IMR-90 (cell line): ENCODE data around the gene JPH4. TPM values are rescaled to one million over a fixed set of nuclear protein-coding genes. Genes with fewer than 3 reads are reported as not detected.

Source experiments
- ATAC-seq: fragments of 200-7000 bp; cut with Tn5 transposase; 2 replicates; pipeline ENCODE4 v1.9.1; 2020; ENCODE audit warnings: low read depth, mild to moderate bottlenecking, moderate library complexity
- BruUV-seq: library from RNA; stranded (reverse); fragments of 400-500 nt; replicated peaks from 2 replicates; lab custom pipeline; 2021; lab: Mats Ljungman, UMichigan
- CTCF ChIA-PET: fragments of 300-600 bp; formaldehyde crosslinking; extraction: SDS; loops from one replicate; lab custom pipeline; 2021; ENCODE audit warnings: antibody characterized with exemption; lab: Yijun Ruan, JAX
- POLR2A ChIA-PET: fragments of 300-600 bp; sonication (Branson Sonifier 250); formaldehyde crosslinking; loops from one replicate; lab custom pipeline; 2022; ENCODE audit warnings: antibody characterized with exemption; ENCODE audit not compliant: unreplicated experiment; lab: Charles Lee
- DNase-seq: peaks from one replicate; pipeline ENCODE4 v3.0.0; 2013
- H2AFZ ChIP-seq: replicated peaks from 2 replicates; pipeline ENCODE3; 2013; ENCODE audit warnings: low read length, mild to moderate bottlenecking; ENCODE audit not compliant: poor library complexity
- H2AK5ac ChIP-seq: 2 replicates; pipeline ENCODE4 v1.6.1; 2013; ENCODE audit warnings: low read depth, low read length, inconsistent platforms
- H2AK9ac ChIP-seq: replicated peaks from 2 replicates; pipeline ENCODE3; 2013; ENCODE audit warnings: mild to moderate bottlenecking, low read depth, low read length, moderate library complexity; ENCODE audit not compliant: poor library complexity
- H2BK120ac ChIP-seq: 2 replicates; pipeline ENCODE4 v1.6.1; 2013; ENCODE audit warnings: low read depth, low read length, inconsistent platforms
- H2BK15ac ChIP-seq: 3 replicates; pipeline ENCODE4 v1.6.1; 2013; ENCODE audit warnings: low read depth, low read length, inconsistent platforms
- H2BK20ac ChIP-seq: 2 replicates; pipeline ENCODE4 v1.6.1; 2013; ENCODE audit warnings: low read depth, mild to moderate bottlenecking, inconsistent platforms, low read length, moderate library complexity
- H2BK5ac ChIP-seq: 2 replicates; pipeline ENCODE4 v1.6.1; 2013; ENCODE audit warnings: mild to moderate bottlenecking, low read depth, low read length, inconsistent platforms; ENCODE audit not compliant: poor library complexity, severe bottlenecking
- H3K14ac ChIP-seq: replicated peaks from 2 replicates; pipeline ENCODE4 v1.6.1; 2013; ENCODE audit warnings: low read depth, low read length, inconsistent platforms
- H3K18ac ChIP-seq: 2 replicates; pipeline ENCODE4 v1.6.1; 2013; ENCODE audit warnings: low read depth, low read length, control low read depth
- H3K23ac ChIP-seq: 2 replicates; pipeline ENCODE4 v1.6.1; 2013; ENCODE audit warnings: low read depth, low read length, inconsistent platforms
- H3K27ac ChIP-seq: 2 replicates; pipeline ENCODE4 v1.5.1; 2013; ENCODE audit warnings: mild to moderate bottlenecking, control low read depth, low read length; ENCODE audit not compliant: insufficient read depth
- H3K27me3 ChIP-seq: 2 replicates; pipeline ENCODE4 v1.6.1; 2013; ENCODE audit warnings: low read length; ENCODE audit not compliant: control insufficient read depth, insufficient read depth
- H3K36me3 ChIP-seq: 2 replicates; pipeline ENCODE4 v1.6.1; 2013; ENCODE audit warnings: low read length, mixed read lengths; ENCODE audit not compliant: control insufficient read depth, insufficient read depth
- H3K4ac ChIP-seq: 2 replicates; pipeline ENCODE4 v1.6.1; 2013; ENCODE audit warnings: low read depth, low read length, inconsistent platforms
- H3K4me1 ChIP-seq: 2 replicates; pipeline ENCODE4 v1.6.1; 2013; ENCODE audit warnings: low read length, mixed read lengths; ENCODE audit not compliant: control insufficient read depth, insufficient read depth
- H3K4me2 ChIP-seq: 2 replicates; pipeline ENCODE4 v1.6.1; 2013; ENCODE audit warnings: low read depth, mild to moderate bottlenecking, control low read depth, low read length, moderate library complexity
- H3K4me3 ChIP-seq: 2 replicates; pipeline ENCODE4 v1.5.1; 2013; ENCODE audit warnings: low read depth, mild to moderate bottlenecking, control low read depth, low read length, moderate library complexity; ENCODE audit not compliant: insufficient read depth
- H3K56ac ChIP-seq: 2 replicates; pipeline ENCODE4 v1.6.1; 2013; ENCODE audit warnings: low read length, inconsistent platforms; ENCODE audit not compliant: insufficient read depth; ENCODE audit errors: extremely low read depth
- H3K79me1 ChIP-seq, 2 experiments: 2 replicates each; pipeline ENCODE4 v1.6.1; 2013; ENCODE audit warnings: low read length in 2 of 2, inconsistent platforms in 1 of 2, low read depth in 1 of 2
- H3K9ac ChIP-seq: 2 replicates; pipeline ENCODE4 v1.6.1; 2013; ENCODE audit warnings: low read depth, low read length, control low read depth
- H3K9me1 ChIP-seq: 2 replicates; pipeline ENCODE4 v1.6.1; 2013; ENCODE audit warnings: low read length, inconsistent platforms; ENCODE audit not compliant: insufficient read depth
- H3K9me3 ChIP-seq: 2 replicates; pipeline ENCODE4 v1.6.1; 2013; ENCODE audit warnings: low read length; ENCODE audit not compliant: control insufficient read depth, insufficient read depth
- H4K20me1 ChIP-seq: 2 replicates; pipeline ENCODE4 v1.6.1; 2013; ENCODE audit warnings: low read length, inconsistent platforms; ENCODE audit not compliant: insufficient read depth
- H4K5ac ChIP-seq: 2 replicates; pipeline ENCODE4 v1.6.1; 2013; ENCODE audit warnings: mild to moderate bottlenecking, low read depth, low read length, control low read depth
- H4K8ac ChIP-seq, 2 experiments: 2 replicates each; pipeline ENCODE4 v1.6.1; 2013; ENCODE audit warnings: low read depth in 2 of 2, low read length in 2 of 2, control low read depth in 1 of 2, inconsistent platforms in 1 of 2
- H4K91ac ChIP-seq: 2 replicates; pipeline ENCODE4 v1.6.1; 2013; ENCODE audit warnings: low read depth, low read length, inconsistent platforms; ENCODE audit not compliant: insufficient read depth
- CEBPB ChIP-seq: IDR thresholded peaks from 2 replicates; pipeline ENCODE4 v1.6.1; 2012; ENCODE audit warnings: low read depth, low read length, improper control_type of control experiment
- CHD1 ChIP-seq: IDR thresholded peaks from 2 replicates; pipeline ENCODE4 v1.6.1; 2012; ENCODE audit warnings: low read depth, low read length, improper control_type of control experiment
- MAFK ChIP-seq: IDR thresholded peaks from 2 replicates; pipeline ENCODE4 v1.6.1; 2012; ENCODE audit warnings: low read depth, low read length, improper control_type of control experiment
- MAZ ChIP-seq: IDR thresholded peaks from 2 replicates; pipeline ENCODE4 v1.6.1; 2012; ENCODE audit warnings: low read depth, mild to moderate bottlenecking, low read length, improper control_type of control experiment, moderate library complexity, borderline replicate concordance
- SMC3 ChIP-seq: fragments of 150-350 bp; IDR thresholded peaks from 2 replicates; pipeline ENCODE4 v1.6.1; 2016; ENCODE audit warnings: low read depth, mild to moderate bottlenecking, antibody characterized with exemption, low read length, moderate library complexity
- WGBS, 2 experiments: methylation state at CpG; one replicate each; pipeline versions ENCODE4 v1.1.5 to v1.1.7; 2013; ENCODE audit warnings: missing lambda C conversion rate in 2 of 2; ENCODE audit not compliant: insufficient read length in 1 of 2; ENCODE audit errors: extremely low coverage in 2 of 2; 5-methylcytosine and 5-hydroxymethylcytosine counted together
- dilution Hi-C: fragments of 300-500 bp; cut with HindIII; formaldehyde crosslinking; loops from one replicate; pipeline ENCODE4 v1.14.3; 2018; ENCODE audit warnings: low sequenced_read_pairs; ENCODE audit not compliant: unreplicated experiment
- in situ Hi-C: fragments of 300-500 bp; cut with MboI; formaldehyde crosslinking; loops from 3 replicates; pipeline ENCODE4 v1.14.3; 2019; ENCODE audit warnings: low sequenced_read_pairs, inconsistent platforms, mixed read lengths
- intact Hi-C: fragments of 100-400 bp; cut with micrococcal nuclease; formaldehyde crosslinking; loops from 2 replicates; pipeline ENCODE4 v1.10.0; 2022
- polyA plus RNA-seq, 3 experiments: library from polyadenylated mRNA; depleted of rRNA; stranded (reverse); fragments of >200 nt; gene quantifications; 2 replicates each; pipeline ENCODE4 v1.2.3, GENCODE V29; 2012; ENCODE audit warnings: low replicate concordance in 1 of 3
- total RNA-seq: library from RNA; depleted of rRNA; stranded (reverse); fragments of >200 nt; gene quantifications from 2 replicates; pipeline ENCODE4 v1.2.3, GENCODE V29; 2012
- TF ChIP-seq, protein P1 (sequence below): fragments of 150-350 bp; IDR thresholded peaks from 2 replicates; pipeline ENCODE4 v1.6.1; 2017; ENCODE audit warnings: mild to moderate bottlenecking, antibody characterized with exemption, low read length, low read depth

JPH4 gene
- total and polyA plus RNA-seq, 2 of the 4 experiments (the other 2 are of a cell fraction) = not detected

DNA sequence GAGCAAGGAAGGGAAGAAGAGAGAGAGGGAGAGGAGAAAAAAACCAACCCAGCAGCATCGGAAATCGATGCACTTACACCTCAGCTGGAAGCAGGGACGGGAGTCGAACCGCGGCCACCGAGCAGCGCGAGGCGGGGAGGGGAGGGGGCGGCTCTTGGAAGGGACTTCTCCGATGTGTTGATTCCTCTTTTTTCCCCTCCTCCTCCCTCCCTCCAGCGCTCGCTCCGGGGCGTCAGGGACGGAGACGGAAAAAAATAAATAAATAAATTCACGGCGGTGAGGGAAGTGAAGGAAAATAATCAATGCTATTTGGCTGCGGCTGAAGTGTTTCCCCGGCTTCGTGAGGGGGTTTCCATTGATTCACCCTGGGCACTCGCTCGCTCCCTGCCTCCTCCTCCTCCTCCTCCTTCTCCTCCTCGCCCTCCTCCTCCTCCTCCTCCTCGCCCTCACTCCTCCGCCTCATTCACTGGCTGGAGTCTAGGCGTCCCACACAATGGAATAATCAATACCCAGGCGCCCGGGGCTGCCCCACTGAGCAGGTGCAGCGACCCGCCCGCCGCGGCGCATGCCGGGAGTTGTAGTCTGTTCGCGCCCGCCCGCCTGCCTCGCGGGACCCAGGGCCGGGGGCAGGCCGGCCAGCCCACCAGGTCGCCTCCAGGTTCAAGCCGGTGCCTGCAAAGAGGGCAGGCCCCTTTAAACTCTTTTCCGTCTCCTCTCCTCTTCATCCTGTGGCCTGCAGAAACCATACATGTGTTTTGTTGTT lies 27.1 kb downstream of the JPH4 start, which contains the start of gene ZFHX2:
TSS of gene ZFHX2 (minus strand) at position 500 of the 763 bp plus-strand sequence. CDS start 16,440 bp downstream, outside the sequence.
- Histone ChIP-seq H3K27ac (peak within 1 kb of the TSS; percentile 2; the same call in 1 of the 2 replicates), H3K56ac (no peak within 1 kb of the TSS), H2AK9ac (peak within 1 kb of the TSS; percentile 68), H3K9me3 (no peaks in the 10 kb centered on the region), H3K4me2 (peak within 1 kb of the TSS; percentile 87), H3K14ac (no peak within 1 kb of the TSS), H3K9ac (peak within 1 kb of the TSS; percentile 49), H2BK15ac (no peak within 1 kb of the TSS), H3K4me1 (peaks cover 9% of the 10 kb centered on the region), H3K27me3 (no peaks in the 10 kb centered on the region; the same call in 1 of the 2 replicates), H4K20me1 (no peaks in the 10 kb centered on the region), H3K36me3 (no peaks in the 10 kb centered on the region), H3K9me1 (peaks cover 11% of the 10 kb centered on the region), H3K23ac (0 out of 2 replicates have a peak within 1 kb of the TSS, but pooled peaks have one; percentile 66), H3K4me3 (peak within 1 kb of the TSS; percentile 64), H2BK120ac (no peak within 1 kb of the TSS), H4K5ac (peak within 1 kb of the TSS; percentile 83; the same call in 1 of the 2 replicates), H3K79me1 (peaks cover 3 to 4% of the 10 kb centered on the region in 2 experiments), H2BK20ac (no peak within 1 kb of the TSS), H2AK5ac (no peak within 1 kb of the TSS; the same call in 1 of the 2 replicates), H2BK5ac (no peak within 1 kb of the TSS), H3K18ac (no peak within 1 kb of the TSS), H4K91ac (peak within 1 kb of the TSS; percentile 1; the same call in 1 of the 2 replicates), H4K8ac (peak within 1 kb of the TSS; percentile 88 to 92), H2AFZ (peak within 1 kb of the TSS; percentile 88), H3K4ac (peak within 1 kb of the TSS; percentile 36)
- BruUV-seq = no TSS peak
- ChIA-PET CTCF (no interaction called here), POLR2A (no interaction called here)
- 0% methylated on average over 11 of the region's 49 CpGs; no CpG with 5 or more reads in 1 of the 2 experiments for WGBS, 2 experiments
- in situ Hi-C loops = loop anchor here (10.0 kb wide), 1 partner anchor 227 kb away; the partner anchor contains the start of gene PABPN1
- DNase-seq (peak; percentile 49), ATAC-seq (peak; percentile 53)
- TF ChIP-seq MAZ (peak; percentile 34; the same call in 1 of the 2 replicates), CEBPB (no peak), SMC3 (no peak), CHD1 (0 out of 2 replicates have a peak, but pooled peaks have one; percentile 50), MAFK (no peak)
- TF ChIP-seq, protein P1, sequence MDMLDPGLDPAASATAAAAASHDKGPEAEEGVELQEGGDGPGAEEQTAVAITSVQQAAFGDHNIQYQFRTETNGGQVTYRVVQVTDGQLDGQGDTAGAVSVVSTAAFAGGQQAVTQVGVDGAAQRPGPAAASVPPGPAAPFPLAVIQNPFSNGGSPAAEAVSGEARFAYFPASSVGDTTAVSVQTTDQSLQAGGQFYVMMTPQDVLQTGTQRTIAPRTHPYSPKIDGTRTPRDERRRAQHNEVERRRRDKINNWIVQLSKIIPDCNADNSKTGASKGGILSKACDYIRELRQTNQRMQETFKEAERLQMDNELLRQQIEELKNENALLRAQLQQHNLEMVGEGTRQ = no peak
- intact Hi-C loops = no loop called here
- dilution Hi-C loops = no loop called here
